H9 (cell line): ENCODE measurements around the gene PHTF2. TPM values are rescaled to one million over a fixed set of nuclear protein-coding genes. Genes with fewer than 3 reads are reported as not detected.

Experiments
- DNase-seq: peaks from one replicate; pipeline ENCODE4 v3.0.0-alpha.2; 2017
- H2AFZ ChIP-seq: one replicate; pipeline ENCODE4 v1.6.1; 2013; ENCODE audit warnings: mild to moderate bottlenecking, low read length, control low read depth, moderate library complexity
- H2AK5ac ChIP-seq: 2 replicates; pipeline ENCODE4 v1.6.1; 2013; ENCODE audit warnings: low read length, control low read depth, mixed read lengths; ENCODE audit not compliant: insufficient read length
- H2BK120ac ChIP-seq: one replicate; pipeline ENCODE4 v1.6.1; 2013; ENCODE audit warnings: low read depth, mild to moderate bottlenecking, low read length, control low read depth, inconsistent platforms; ENCODE audit not compliant: poor library complexity, severe bottlenecking
- H2BK12ac ChIP-seq: 2 replicates; pipeline ENCODE4 v1.6.1; 2013; ENCODE audit warnings: low read length, control low read depth, mixed read lengths, low read depth; ENCODE audit not compliant: insufficient read length
- H2BK15ac ChIP-seq: 2 replicates; pipeline ENCODE4 v1.6.1; 2013; ENCODE audit warnings: low read depth, low read length, control low read depth
- H2BK20ac ChIP-seq: one replicate; pipeline ENCODE4 v1.6.1; 2013; ENCODE audit warnings: low read depth, mild to moderate bottlenecking, low read length, control low read depth, inconsistent platforms; ENCODE audit not compliant: poor library complexity, severe bottlenecking
- H2BK5ac ChIP-seq: 2 replicates; pipeline ENCODE4 v1.6.1; 2013; ENCODE audit warnings: low read length, control low read depth, mixed read lengths; ENCODE audit not compliant: insufficient read length
- H3K14ac ChIP-seq: 2 replicates; pipeline ENCODE4 v1.6.1; 2013; ENCODE audit warnings: low read length, control low read depth; ENCODE audit not compliant: insufficient read depth
- H3K18ac ChIP-seq: 2 replicates; pipeline ENCODE4 v1.6.1; 2013; ENCODE audit warnings: low read depth, mild to moderate bottlenecking, mixed read lengths, low read length, control low read depth; ENCODE audit not compliant: insufficient read length
- H3K23ac ChIP-seq: 2 replicates; pipeline ENCODE4 v1.6.1; 2013; ENCODE audit warnings: low read length, control low read depth, mixed read lengths, low read depth; ENCODE audit not compliant: insufficient read length
- H3K23me2 ChIP-seq: 2 replicates; pipeline ENCODE4 v1.6.1; 2013; ENCODE audit warnings: low read depth, mild to moderate bottlenecking, mixed read lengths, low read length, control low read depth; ENCODE audit not compliant: insufficient read length, poor library complexity, severe bottlenecking
- H3K27ac ChIP-seq: 2 replicates; pipeline ENCODE4 v1.5.1; 2013; ENCODE audit warnings: low read length, control low read depth, mixed read lengths, low read depth; ENCODE audit not compliant: insufficient read length
- H3K27me3 ChIP-seq: 2 replicates; pipeline ENCODE4 v1.6.1; 2013; ENCODE audit warnings: low read length, control low read depth, inconsistent platforms; ENCODE audit not compliant: insufficient read depth
- H3K4ac ChIP-seq: 2 replicates; pipeline ENCODE4 v1.6.1; 2013; ENCODE audit warnings: low read depth, mild to moderate bottlenecking, control low read depth, inconsistent platforms, low read length, moderate library complexity
- H3K4me1 ChIP-seq: 2 replicates; pipeline ENCODE4 v1.6.1; 2013; ENCODE audit warnings: low read length, control low read depth, inconsistent platforms; ENCODE audit not compliant: insufficient read depth
- H3K4me2 ChIP-seq: 2 replicates; pipeline ENCODE4 v1.6.1; 2013; ENCODE audit warnings: low read length, control low read depth, mixed read lengths; ENCODE audit not compliant: insufficient read length, insufficient read depth
- H3K56ac ChIP-seq: 2 replicates; pipeline ENCODE4 v1.6.1; 2013; ENCODE audit warnings: low read depth, mild to moderate bottlenecking, mixed read lengths, low read length, control low read depth; ENCODE audit not compliant: insufficient read length
- H3K79me1 ChIP-seq: 2 replicates; pipeline ENCODE4 v1.6.1; 2013; ENCODE audit warnings: low read depth, mild to moderate bottlenecking, moderate library complexity, low read length, control low read depth, inconsistent platforms; ENCODE audit not compliant: insufficient read depth, poor library complexity, severe bottlenecking
- H3K79me2 ChIP-seq: 2 replicates; pipeline ENCODE4 v1.6.1; 2013; ENCODE audit warnings: low read length, control low read depth, inconsistent platforms; ENCODE audit not compliant: insufficient read depth
- H3K9ac ChIP-seq: 2 replicates; pipeline ENCODE4 v1.6.1; 2013; ENCODE audit warnings: low read length, control low read depth, mixed read lengths; ENCODE audit not compliant: insufficient read length; ENCODE audit errors: extremely low read depth
- H3K9me3 ChIP-seq: one replicate; pipeline ENCODE4 v1.6.1; 2013; ENCODE audit warnings: low read depth, low read length, inconsistent platforms; ENCODE audit not compliant: control insufficient read depth
- H3T11ph ChIP-seq: one replicate; pipeline ENCODE4 v1.6.1; 2013; ENCODE audit warnings: mild to moderate bottlenecking, low read length, control low read depth, inconsistent platforms
- H4K20me1 ChIP-seq: one replicate; pipeline ENCODE4 v1.6.1; 2013; ENCODE audit not compliant: control insufficient read depth, insufficient read length, insufficient read depth
- H4K5ac ChIP-seq: 2 replicates; pipeline ENCODE4 v1.6.1; 2013; ENCODE audit warnings: low read depth, mild to moderate bottlenecking, mixed read lengths, low read length, control low read depth; ENCODE audit not compliant: insufficient read length
- H4K8ac ChIP-seq: replicated peaks from 2 replicates; pipeline ENCODE4 v1.6.1; 2013; ENCODE audit warnings: low read length, control low read depth, mixed read lengths, low read depth; ENCODE audit not compliant: insufficient read length
- H4K91ac ChIP-seq: 2 replicates; pipeline ENCODE4 v1.6.1; 2013; ENCODE audit warnings: low read depth, mild to moderate bottlenecking, moderate library complexity, mixed read lengths, low read length, control low read depth; ENCODE audit not compliant: insufficient read length
- H3K27ac Mint-ChIP-seq, 3 experiments: 2 replicates in 2 of 3; 3 replicates in 1 of 3; pipeline ENCODE4 v1.8.0; 2020 to 2021; ENCODE audit warnings: mixed read lengths in 3 of 3, mild to moderate bottlenecking in 1 of 3, moderate library complexity in 1 of 3
- H3K27me3 Mint-ChIP-seq: 2 replicates; pipeline ENCODE4 v1.8.0; 2021; ENCODE audit warnings: low read depth, mild to moderate bottlenecking, moderate library complexity, mixed read lengths
- H3K36me3 Mint-ChIP-seq, 3 experiments: 2 replicates in 2 of 3; 3 replicates in 1 of 3; pipeline ENCODE4 v1.8.0; 2020 to 2021; ENCODE audit warnings: low read depth in 3 of 3, mixed read lengths in 3 of 3; ENCODE audit not compliant: insufficient read depth in 1 of 3
- H3K4me1 Mint-ChIP-seq, 2 experiments: 2 replicates each; pipeline ENCODE4 v1.8.0; 2020; ENCODE audit warnings: mixed read lengths in 2 of 2
- H3K4me3 Mint-ChIP-seq, 2 experiments: 2 replicates in 1 of 2; 3 replicates in 1 of 2; pipeline ENCODE4 v1.8.0; 2020 to 2021; ENCODE audit warnings: mild to moderate bottlenecking in 2 of 2, mixed read lengths in 2 of 2, moderate library complexity in 1 of 2
- H3K9me3 Mint-ChIP-seq, 2 experiments: 2 replicates in 1 of 2; 3 replicates in 1 of 2; pipeline ENCODE4 v1.8.0; 2020; ENCODE audit warnings: mild to moderate bottlenecking in 2 of 2, mixed read lengths in 2 of 2, moderate library complexity in 1 of 2
- CTCF ChIP-seq: fragments of 200-600 bp; sonication (generic); conservative IDR thresholded peaks from 3 replicates; pipeline ENCODE4 v1.8.0; 2021; ENCODE audit warnings: antibody characterized with exemption, mild to moderate bottlenecking
- WGBS: extraction: QIAGEN DNeasy Blood & Tissue Kit; methylation state at CpG from one replicate; pipeline ENCODE4 v1.1.7; 2013; ENCODE audit warnings: missing lambda C conversion rate, low lambda C conversion rate, mixed read lengths; ENCODE audit not compliant: insufficient read length; ENCODE audit errors: extremely low coverage; 5-methylcytosine and 5-hydroxymethylcytosine counted together
- total RNA-seq: library from RNA; stranded (reverse); gene quantifications from 2 replicates; pipeline ENCODE4 v1.2.1, GENCODE V29; 2021

Gene PHTF2
- total RNA-seq, 1 experiment from 2014 or later, result 16.2 TPM

GRCh38 chr7:77855371-77856083, 57.0 kb downstream of the PHTF2 start:
- no peak overlapping the region for H2BK15ac ChIP-seq
- Mint-ChIP-seq H3K27me3 (no peaks in the 10 kb centered on the region; the same call in 1 of the 2 replicates), H3K9me3 (no peaks in the 10 kb centered on the region), H3K4me3 (no peak overlapping the region), H3K4me1 (peaks cover 4% of the 10 kb centered on the region in 2 experiments; a peak in 2 of 4 replicates), H3K27ac (peak overlapping the region in 1 of 3 experiments; percentile 58; a peak in 1 of 7 replicates), H3K36me3 (no peaks in the 10 kb centered on the region)
- DNase-seq, result no peak
- no peaks in the 10 kb centered on the region for H3K9me3 ChIP-seq
- no peak for TF ChIP-seq CTCF
- no peaks in the 10 kb centered on the region for H4K20me1 ChIP-seq
- H3T11ph ChIP-seq, result no peak overlapping the region
- no peak overlapping the region for H3K4ac ChIP-seq
- no peak overlapping the region for H3K14ac ChIP-seq
- H3K56ac ChIP-seq, result no peak overlapping the region
- H3K27me3 ChIP-seq, result no peaks in the 10 kb centered on the region
- H2AK5ac ChIP-seq, result no peak overlapping the region
- no peak overlapping the region for H3K23ac ChIP-seq
- no peak overlapping the region for H3K18ac ChIP-seq
- H2AFZ ChIP-seq, result no peak overlapping the region
- no peak overlapping the region for H2BK5ac ChIP-seq
- H2BK20ac ChIP-seq, result no peak overlapping the region
- no peak overlapping the region for H2BK120ac ChIP-seq
- H3K4me2 ChIP-seq, result no peak overlapping the region
- H4K5ac ChIP-seq, result no peak overlapping the region
- H3K23me2 ChIP-seq, result no peaks in the 10 kb centered on the region
- no peaks in the 10 kb centered on the region for H3K4me1 ChIP-seq
- H3K27ac ChIP-seq, result no peak overlapping the region
- H3K79me1 ChIP-seq, result no peaks in the 10 kb centered on the region
- no peak overlapping the region for H2BK12ac ChIP-seq
- H3K9ac ChIP-seq, result no peak overlapping the region
- WGBS, result no CpG with 5 or more reads among the region's 7 CpGs
- H4K91ac ChIP-seq, result no peak overlapping the region
- no peak overlapping the region for H4K8ac ChIP-seq
- no peaks in the 10 kb centered on the region for H3K79me2 ChIP-seq
